ENCODE results near the gene ASIP. TPM values are rescaled to one million over a fixed set of nuclear protein-coding genes. Genes with fewer than 3 reads are reported as not detected.

ASIP gene
- total and polyA plus RNA-seq, 2 of the 13 experiments (the other 11 are each of a cell fraction or from before 2014, with no cell fraction given): not detected

DNA sequence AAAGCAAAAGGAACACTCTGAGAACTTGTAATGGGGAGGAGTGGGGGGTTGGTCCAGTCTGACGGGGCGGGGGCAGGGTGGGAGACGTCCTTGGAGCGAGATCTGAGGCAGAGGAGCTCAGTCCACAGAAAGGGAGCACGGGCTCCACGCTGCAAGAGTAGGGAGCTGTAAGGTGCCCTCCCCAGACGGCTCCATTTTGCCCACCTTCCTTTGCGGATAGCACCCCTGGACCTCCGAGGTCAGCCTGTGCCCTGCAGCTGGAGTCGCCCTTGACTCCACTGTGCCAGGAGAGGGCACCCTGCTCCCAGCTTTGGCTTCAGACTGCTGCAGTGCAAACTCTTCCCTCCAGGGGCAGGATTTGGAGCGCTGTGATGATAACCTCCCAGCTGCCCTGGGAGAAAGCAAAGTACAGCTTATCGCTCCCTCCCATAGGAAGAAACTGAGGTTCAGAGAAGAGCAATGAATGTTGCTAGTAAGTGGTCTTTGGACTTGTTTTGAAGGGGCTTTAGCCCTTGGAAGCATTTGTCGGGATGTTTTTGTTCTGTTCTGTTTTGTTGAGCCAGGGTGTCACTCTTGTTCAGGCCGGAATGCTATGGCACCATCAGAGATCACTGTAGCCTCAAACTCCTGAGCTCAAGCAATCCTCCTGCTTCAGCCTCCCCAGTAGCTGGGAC is 71.5 kb downstream of the ASIP start (continued):
- TF ChIP-seq RBFOX2 (IDR thresholded peaks at IDR 0.05; ENCODE audit: low read depth, low read length): no peak
- no peak for TF ChIP-seq MAFG (CRISPR knock-in tag; IDR thresholded peaks at IDR 0.05)
- TF ChIP-seq ESRRA (CRISPR knock-in tag; IDR thresholded peaks at IDR 0.05; ENCODE audit: low read depth): peak; percentile 85
- no peak for TF ChIP-seq SMARCE1 (IDR thresholded peaks at IDR 0.05; ENCODE audit: borderline replicate concordance)
- TF ChIP-seq NCOR1 (IDR thresholded peaks at IDR 0.05; ENCODE audit: borderline replicate concordance, low read length): peak; percentile 71; the same call in 1 of the 2 replicates
- TF ChIP-seq PPARG (CRISPR knock-in tag; conservative IDR thresholded peaks at IDR 0.05): peak; percentile 88
- no peak for TF ChIP-seq POLR2AphosphoS5 (IDR thresholded peaks at IDR 0.05; ENCODE audit: low read depth, low read length)
- TF ChIP-seq, protein P1, sequence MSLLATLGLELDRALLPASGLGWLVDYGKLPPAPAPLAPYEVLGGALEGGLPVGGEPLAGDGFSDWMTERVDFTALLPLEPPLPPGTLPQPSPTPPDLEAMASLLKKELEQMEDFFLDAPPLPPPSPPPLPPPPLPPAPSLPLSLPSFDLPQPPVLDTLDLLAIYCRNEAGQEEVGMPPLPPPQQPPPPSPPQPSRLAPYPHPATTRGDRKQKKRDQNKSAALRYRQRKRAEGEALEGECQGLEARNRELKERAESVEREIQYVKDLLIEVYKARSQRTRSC (CRISPR knock-in tag; IDR thresholded peaks at IDR 0.05; ENCODE audit: low read depth): no peak; the same call in 1 of the 2 replicates
- peak; percentile 71 for TF ChIP-seq CEBPG (CRISPR knock-in tag; IDR thresholded peaks at IDR 0.05)
- peak; percentile 92 for TF ChIP-seq KDM5A (IDR thresholded peaks at IDR 0.05; ENCODE audit: borderline replicate concordance, low read length)
- no peak for TF ChIP-seq NPAS2 (CRISPR knock-in tag; IDR thresholded peaks at IDR 0.05; ENCODE audit: borderline replicate concordance)
- no peak for TF ChIP-seq ZNF569 (CRISPR knock-in tag; IDR thresholded peaks at IDR 0.05; ENCODE audit: borderline replicate concordance)
- TF ChIP-seq TGIF2 (CRISPR knock-in tag; IDR thresholded peaks at IDR 0.05): peak; percentile 92
- TF ChIP-seq, protein P2, sequence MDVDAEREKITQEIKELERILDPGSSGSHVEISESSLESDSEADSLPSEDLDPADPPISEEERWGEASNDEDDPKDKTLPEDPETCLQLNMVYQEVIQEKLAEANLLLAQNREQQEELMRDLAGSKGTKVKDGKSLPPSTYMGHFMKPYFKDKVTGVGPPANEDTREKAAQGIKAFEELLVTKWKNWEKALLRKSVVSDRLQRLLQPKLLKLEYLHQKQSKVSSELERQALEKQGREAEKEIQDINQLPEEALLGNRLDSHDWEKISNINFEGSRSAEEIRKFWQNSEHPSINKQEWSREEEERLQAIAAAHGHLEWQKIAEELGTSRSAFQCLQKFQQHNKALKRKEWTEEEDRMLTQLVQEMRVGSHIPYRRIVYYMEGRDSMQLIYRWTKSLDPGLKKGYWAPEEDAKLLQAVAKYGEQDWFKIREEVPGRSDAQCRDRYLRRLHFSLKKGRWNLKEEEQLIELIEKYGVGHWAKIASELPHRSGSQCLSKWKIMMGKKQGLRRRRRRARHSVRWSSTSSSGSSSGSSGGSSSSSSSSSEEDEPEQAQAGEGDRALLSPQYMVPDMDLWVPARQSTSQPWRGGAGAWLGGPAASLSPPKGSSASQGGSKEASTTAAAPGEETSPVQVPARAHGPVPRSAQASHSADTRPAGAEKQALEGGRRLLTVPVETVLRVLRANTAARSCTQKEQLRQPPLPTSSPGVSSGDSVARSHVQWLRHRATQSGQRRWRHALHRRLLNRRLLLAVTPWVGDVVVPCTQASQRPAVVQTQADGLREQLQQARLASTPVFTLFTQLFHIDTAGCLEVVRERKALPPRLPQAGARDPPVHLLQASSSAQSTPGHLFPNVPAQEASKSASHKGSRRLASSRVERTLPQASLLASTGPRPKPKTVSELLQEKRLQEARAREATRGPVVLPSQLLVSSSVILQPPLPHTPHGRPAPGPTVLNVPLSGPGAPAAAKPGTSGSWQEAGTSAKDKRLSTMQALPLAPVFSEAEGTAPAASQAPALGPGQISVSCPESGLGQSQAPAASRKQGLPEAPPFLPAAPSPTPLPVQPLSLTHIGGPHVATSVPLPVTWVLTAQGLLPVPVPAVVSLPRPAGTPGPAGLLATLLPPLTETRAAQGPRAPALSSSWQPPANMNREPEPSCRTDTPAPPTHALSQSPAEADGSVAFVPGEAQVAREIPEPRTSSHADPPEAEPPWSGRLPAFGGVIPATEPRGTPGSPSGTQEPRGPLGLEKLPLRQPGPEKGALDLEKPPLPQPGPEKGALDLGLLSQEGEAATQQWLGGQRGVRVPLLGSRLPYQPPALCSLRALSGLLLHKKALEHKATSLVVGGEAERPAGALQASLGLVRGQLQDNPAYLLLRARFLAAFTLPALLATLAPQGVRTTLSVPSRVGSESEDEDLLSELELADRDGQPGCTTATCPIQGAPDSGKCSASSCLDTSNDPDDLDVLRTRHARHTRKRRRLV (CRISPR knock-in tag; IDR thresholded peaks at IDR 0.05): no peak
- no peak for TF ChIP-seq MAFK (conservative IDR thresholded peaks at IDR 0.05 in 1 of 2, IDR thresholded peaks at IDR 0.05 in 1 of 2; ENCODE audit: low read length in 2 of 2)
- peak; percentile 73; the same call in 1 of the 2 replicates for TF ChIP-seq NFATC3 (CRISPR knock-in tag; IDR thresholded peaks at IDR 0.05)
- TF ChIP-seq HNRNPUL1 (IDR thresholded peaks at IDR 0.05; ENCODE audit: low read depth, low read length): no peak
- TF ChIP-seq ZNF775 (CRISPR knock-in tag; IDR thresholded peaks at IDR 0.05; ENCODE audit: borderline replicate concordance): peak; percentile 77; the same call in 1 of the 2 replicates
- TF ChIP-seq ZNF788 (CRISPR knock-in tag; IDR thresholded peaks at IDR 0.05; ENCODE audit: borderline replicate concordance): peak; percentile 95
- no peak; the same call in 1 of the 2 replicates for TF ChIP-seq ZNF629 (CRISPR knock-in tag; conservative IDR thresholded peaks at IDR 0.05)
- peak; percentile 72; the same call in 1 of the 2 replicates for TF ChIP-seq CHD4 (IDR thresholded peaks at IDR 0.05; ENCODE audit: borderline replicate concordance, low read length)
- TF ChIP-seq SALL2 (CRISPR knock-in tag; IDR thresholded peaks at IDR 0.05): peak; percentile 27; the same call in 1 of the 2 replicates
- TF ChIP-seq, protein P3, sequence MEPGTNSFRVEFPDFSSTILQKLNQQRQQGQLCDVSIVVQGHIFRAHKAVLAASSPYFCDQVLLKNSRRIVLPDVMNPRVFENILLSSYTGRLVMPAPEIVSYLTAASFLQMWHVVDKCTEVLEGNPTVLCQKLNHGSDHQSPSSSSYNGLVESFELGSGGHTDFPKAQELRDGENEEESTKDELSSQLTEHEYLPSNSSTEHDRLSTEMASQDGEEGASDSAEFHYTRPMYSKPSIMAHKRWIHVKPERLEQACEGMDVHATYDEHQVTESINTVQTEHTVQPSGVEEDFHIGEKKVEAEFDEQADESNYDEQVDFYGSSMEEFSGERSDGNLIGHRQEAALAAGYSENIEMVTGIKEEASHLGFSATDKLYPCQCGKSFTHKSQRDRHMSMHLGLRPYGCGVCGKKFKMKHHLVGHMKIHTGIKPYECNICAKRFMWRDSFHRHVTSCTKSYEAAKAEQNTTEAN (CRISPR knock-in tag; conservative IDR thresholded peaks at IDR 0.05): no peak
- peak; percentile 87; the same call in 1 of the 2 replicates for TF ChIP-seq KLF9 (CRISPR knock-in tag; IDR thresholded peaks at IDR 0.05; ENCODE audit: low read depth)
- TF ChIP-seq MAF1 (CRISPR knock-in tag; IDR thresholded peaks at IDR 0.05; ENCODE audit: borderline replicate concordance): no peak

All from HepG2 (cell line).